Heart right ventricle (tissue), 16 donors: ENCODE data around the gene EIF1B. TPM values are rescaled to one million over a fixed set of nuclear protein-coding genes. Genes with fewer than 3 reads are reported as not detected.

Experiments
- ATAC-seq, 8 donors: fragments of 200-7000 bp; cut with Tn5 transposase; one replicate each; pipeline ENCODE4 v1.9.1; 2020; ENCODE audit warnings: mild to moderate bottlenecking in 8 of 8, moderate library complexity in 8 of 8, moderate number of reproducible peaks in 1 of 8
- DNase-seq, 2 donors: peaks; one replicate each; pipeline ENCODE4 v3.0.0-alpha.2; 2020
- H3K27ac ChIP-seq, 10 donors: fragments of 200-600 bp; sonication (generic) in 2 of 10; one replicate each; pipeline versions ENCODE4 v1.5.0 to v1.8.0; 2020 to 2022; ENCODE audit warnings: mild to moderate bottlenecking in 3 of 10
- H3K27me3 ChIP-seq, 7 donors: fragments of 200-600 bp; one replicate each; pipeline ENCODE4 v1.8.0; 2021 to 2022; ENCODE audit warnings: mild to moderate bottlenecking in 2 of 7
- H3K36me3 ChIP-seq, 9 donors: fragments of 200-600 bp; sonication (generic) in 1 of 9; one replicate each; pipeline versions ENCODE4 v1.5.0 to v1.8.0; 2020 to 2022; ENCODE audit warnings: mild to moderate bottlenecking in 2 of 9
- H3K4me1 ChIP-seq, 9 donors: fragments of 200-600 bp; sonication (generic) in 1 of 9; one replicate each; pipeline versions ENCODE4 v1.5.0 to v1.8.0; 2020 to 2022; ENCODE audit warnings: mild to moderate bottlenecking in 4 of 9
- H3K4me3 ChIP-seq, 10 donors: fragments of 200-600 bp; sonication (generic) in 2 of 10; one replicate each; pipeline versions ENCODE4 v1.5.0 to v1.8.0; 2020 to 2022; ENCODE audit warnings: mild to moderate bottlenecking in 7 of 10, moderate library complexity in 2 of 10
- H3K9me3 ChIP-seq, 11 donors: fragments of 200-600 bp in 10 of 11; sonication (generic) in 2 of 11; one replicate each; pipeline versions ENCODE4 v1.5.0 to v1.8.0; 2013 to 2022; ENCODE audit warnings: mild to moderate bottlenecking in 2 of 11, control low read depth in 1 of 11, moderate library complexity in 1 of 11
- WGBS, 2 donors: extraction: QIAGEN DNeasy Blood & Tissue Kit; methylation state at CpG; one replicate each; pipeline ENCODE4 v1.1.7; 2013; ENCODE audit warnings: inconsistent platforms in 1 of 2; 5-methylcytosine and 5-hydroxymethylcytosine counted together
- intact Hi-C, 10 donors: fragments of 100-400 bp; cut with DNase I; formaldehyde crosslinking; loops; one replicate each; pipeline versions ENCODE4 v1.11.1 to v1.14.2; 2022
- polyA plus RNA-seq, 2 donors: library from polyadenylated mRNA; stranded (reverse); fragments of 200-250 nt; gene quantifications; one replicate each; pipeline ENCODE4 v1.2.3, GENCODE V29; 2013
- total RNA-seq, 10 donors: library from RNA; stranded (reverse); fragmentation: NEBNext Ultra II Directional in 3 of 10; extraction: Animal tissue kit (Norgen Biotek cat#: 25700) in 3 of 10; gene quantifications; one replicate each; pipeline versions ENCODE4 v1.2.1 to v1.2.4, GENCODE V29; 2021 to 2023
- TF ChIP-seq, protein P1 (sequence below), 9 donors: fragments of 200-600 bp; sonication (generic) in 2 of 9; IDR thresholded peaks; one replicate each; pipeline versions ENCODE4 v1.5.0 to v1.8.0; 2021 to 2022; ENCODE audit warnings: antibody characterized with exemption in 9 of 9, mild to moderate bottlenecking in 5 of 9, moderate library complexity in 1 of 9
- donor health status: Arrhythmogenic right ventricular cardiomyopathy.
- donor health status: ischemic (EF 13 %, LVEDD 7.1; RV severe dilation, severe dysfunction).
- donor health status: healthy with polysubstance abuse.
- donor health status: DM: no; HTN: yes; CAD: no.
- donor health status: DM: no; HTN: no; CAD: no.
- donor health status: ischemic (EF 25% LVEDD 6.9; RV normal size, moderate dysfunction).
- donor health status: ischemic (EF 25% LVEDD 5.7; RV mildly dilated, moderate dysfunction).
- donor health status: healthy.
- donor health status: DM: yes; HTN: yes; CAD: no.
- donor health status: Ischemic cardiomyopathy.
- donor health status: ischemic (EF 35%, LVEDD 5.7; RV mildly dilated, moderate dysfunction).
- donor health status: nonischemic (EF 11% LVEDD 7.7; RV severe dilation, severe dysfunction).
- donor health status: DM: yes; HTN: yes; CAD: no.
- donor health status: PGD.
- donor health status: ischemic (EF 29% LVEDD 5.4; RV normal size, mild dysfunction).
- donor health status: nonischemic (EF 23%, LVEDD 6.1; RV moderate dilation, normal function).

Gene EIF1B
- total and polyA plus RNA-seq, 12 donors: 111 to 381 (median 283) TPM

DNA sequence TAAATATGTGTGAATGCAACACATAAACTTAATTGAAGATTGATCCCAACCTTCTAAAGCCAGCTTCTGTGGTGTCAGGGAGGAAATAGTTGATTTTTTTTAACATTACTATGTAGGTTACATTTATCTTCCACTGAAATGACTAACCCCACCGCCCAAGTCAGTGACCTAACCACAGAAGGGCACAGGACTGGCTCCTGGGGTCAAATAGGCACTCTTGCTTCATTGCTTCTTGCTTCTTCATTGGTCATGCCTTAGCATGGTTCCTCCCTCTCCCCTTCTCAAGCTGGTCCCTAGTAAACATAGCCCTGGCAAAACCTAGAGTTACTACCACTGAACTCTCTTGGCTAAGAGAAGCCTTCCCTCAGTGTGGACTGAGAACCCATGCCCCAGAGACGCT lies 12.3 kb downstream of the EIF1B start:
- DNase-seq: no peak

DNA sequence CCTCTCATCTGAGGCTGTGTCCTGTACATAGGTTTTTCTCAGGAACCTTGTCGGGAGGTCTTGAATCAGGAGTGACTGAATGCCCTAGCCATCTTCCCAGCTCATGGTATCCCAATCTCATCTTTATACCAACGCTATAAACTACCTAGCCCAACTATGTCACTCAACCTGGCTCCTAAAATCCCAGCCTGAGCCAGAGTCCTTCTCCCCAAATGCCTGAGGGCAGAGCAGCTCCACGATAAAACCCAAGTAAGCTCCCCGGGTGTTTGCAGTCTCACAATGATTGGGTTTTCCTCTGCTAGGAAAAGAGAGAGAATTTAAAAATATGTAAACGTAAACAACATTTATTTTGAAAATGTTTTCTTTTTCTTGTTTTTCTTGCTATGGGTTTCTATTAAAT lies 14.4 kb downstream of the EIF1B start:
- TF ChIP-seq, protein P1, sequence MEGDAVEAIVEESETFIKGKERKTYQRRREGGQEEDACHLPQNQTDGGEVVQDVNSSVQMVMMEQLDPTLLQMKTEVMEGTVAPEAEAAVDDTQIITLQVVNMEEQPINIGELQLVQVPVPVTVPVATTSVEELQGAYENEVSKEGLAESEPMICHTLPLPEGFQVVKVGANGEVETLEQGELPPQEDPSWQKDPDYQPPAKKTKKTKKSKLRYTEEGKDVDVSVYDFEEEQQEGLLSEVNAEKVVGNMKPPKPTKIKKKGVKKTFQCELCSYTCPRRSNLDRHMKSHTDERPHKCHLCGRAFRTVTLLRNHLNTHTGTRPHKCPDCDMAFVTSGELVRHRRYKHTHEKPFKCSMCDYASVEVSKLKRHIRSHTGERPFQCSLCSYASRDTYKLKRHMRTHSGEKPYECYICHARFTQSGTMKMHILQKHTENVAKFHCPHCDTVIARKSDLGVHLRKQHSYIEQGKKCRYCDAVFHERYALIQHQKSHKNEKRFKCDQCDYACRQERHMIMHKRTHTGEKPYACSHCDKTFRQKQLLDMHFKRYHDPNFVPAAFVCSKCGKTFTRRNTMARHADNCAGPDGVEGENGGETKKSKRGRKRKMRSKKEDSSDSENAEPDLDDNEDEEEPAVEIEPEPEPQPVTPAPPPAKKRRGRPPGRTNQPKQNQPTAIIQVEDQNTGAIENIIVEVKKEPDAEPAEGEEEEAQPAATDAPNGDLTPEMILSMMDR (IDR thresholded peaks at IDR 0.05): no peak
- Histone ChIP-seq H3K36me3 (no peaks in the 10 kb centered on the region), H3K27me3 (no peaks in the 10 kb centered on the region), H3K27ac (no peak overlapping the region), H3K4me1 (peaks cover 0 to 4% (median 0%) of the 10 kb centered on the region in 9 donors), H3K4me3 (no peak overlapping the region), H3K9me3 (no peaks in the 10 kb centered on the region)
- 69 to 88% methylated on average over 5 of the region's 5 CpGs for WGBS, 2 donors
- ATAC-seq (no peak), DNase-seq (no peak)
- intact Hi-C loops: loop anchor here in 6 of 10 donors (10.0 kb wide), 5 partner anchors 121 to 1561 kb away; partner anchors contain the start of genes RPL14 (in 3 of the 6) and CTNNB1 (in 1 of the 6)

More for the DNA sequence above, 12.3 kb downstream of the EIF1B start:
- H3K27me3 ChIP-seq: no peaks in the 10 kb centered on the region
- WGBS, 2 donors: 83 to 89% methylated on average over 2 of the region's 2 CpGs
- H3K4me3 ChIP-seq: no peak overlapping the region
- TF ChIP-seq, protein P1 (IDR thresholded peaks at IDR 0.05): no peak
- intact Hi-C loops: loop anchor here in 6 of 10 donors (10.0 kb wide), 5 partner anchors 123 to 1563 kb away; partner anchors contain the start of genes RPL14 (in 3 of the 6) and CTNNB1 (in 1 of the 6)
- H3K4me1 ChIP-seq: no peaks in the 10 kb centered on the region
- ATAC-seq: no peak
- H3K27ac ChIP-seq: no peak overlapping the region
- no peaks in the 10 kb centered on the region for H3K9me3 ChIP-seq
- peaks cover 0 to under 1% (median 0%) of the 10 kb centered on the region in 9 donors for H3K36me3 ChIP-seq

GRCh38 chr3:40324621-40325020 lies 15.1 kb downstream of the EIF1B start:
- Histone ChIP-seq H3K9me3 (no peaks in the 10 kb centered on the region), H3K4me3 (no peak overlapping the region), H3K27me3 (no peaks in the 10 kb centered on the region), H3K36me3 (no peaks in the 10 kb centered on the region), H3K4me1 (peaks cover 0 to 4% (median 0%) of the 10 kb centered on the region in 9 donors), H3K27ac (no peak overlapping the region)
- TF ChIP-seq, protein P1 (IDR thresholded peaks at IDR 0.05): no peak
- no peak for ATAC-seq
- intact Hi-C loops: loop anchor here (5.0 to 10.0 kb wide), 10 partner anchors 108 to 1560 kb away; partner anchors contain the start of genes RPL14 (in 4 of the 10) and CTNNB1 (in 1 of the 10)
- DNase-seq: no peak
- WGBS, 2 donors: 81 to 86% methylated on average over 4 of the region's 4 CpGs

DNA sequence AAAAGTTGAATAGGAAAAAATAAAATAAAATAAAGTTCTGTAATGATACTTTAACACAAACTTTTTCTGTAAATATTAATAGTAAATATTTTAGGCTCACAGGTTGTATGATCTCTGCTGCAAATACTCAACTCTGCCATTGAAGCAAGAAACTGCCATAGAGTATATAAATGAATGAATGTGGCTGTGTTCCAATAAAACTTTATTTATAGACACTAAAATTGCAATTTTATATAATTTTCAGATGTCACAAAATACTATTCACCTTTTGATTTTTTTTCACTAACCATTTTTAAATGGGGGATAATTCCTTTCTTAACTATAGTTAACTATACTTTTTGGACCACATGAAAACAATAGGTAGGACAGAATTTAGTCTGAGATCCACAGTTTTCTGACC lies 16.0 kb downstream of the EIF1B start:
- DNase-seq: no peak
- no peaks in the 10 kb centered on the region for H3K36me3 ChIP-seq
- intact Hi-C loops: loop anchor here (5.0 to 10.0 kb wide), 10 partner anchors 107 to 1559 kb away; partner anchors contain the start of genes RPL14 (in 4 of the 10) and CTNNB1 (in 1 of the 10)

More for the DNA sequence above, 16.0 kb downstream of the EIF1B start:
- Histone ChIP-seq H3K4me3 (no peak overlapping the region), H3K27ac (no peak overlapping the region), H3K9me3 (no peaks in the 10 kb centered on the region), H3K4me1 (peaks cover 0 to 4% (median 0%) of the 10 kb centered on the region in 9 donors), H3K27me3 (no peaks in the 10 kb centered on the region)
- TF ChIP-seq, protein P1 (IDR thresholded peaks at IDR 0.05): no peak
- no peak for ATAC-seq
